Neutrophil (primary cell): Measurements from ENCODE around the gene AKAP8.
A peak's percentile ranks its signal among the peaks of the same experiment; 100 is the strongest.

Experiments used
- H3K27ac ChIP-seq: fragments of 200-600 bp; sonication (generic); 2 replicates; pipeline ENCODE4 v1.5.1; 2016; ENCODE audit warnings: mild to moderate bottlenecking, moderate library complexity
- H3K27me3 ChIP-seq: fragments of 200-600 bp; sonication (generic); 2 replicates; pipeline ENCODE4 v1.6.0; 2016; ENCODE audit warnings: mild to moderate bottlenecking
- H3K36me3 ChIP-seq: fragments of 200-600 bp; sonication (generic); 2 replicates; pipeline ENCODE4 v1.5.1; 2017
- H3K4me1 ChIP-seq, 2 experiments: fragments of 200-600 bp in 1 of 2; sonication (generic) in 1 of 2; 1 replicate in 1 of 2; 2 replicates in 1 of 2; pipeline versions ENCODE4 v1.5.1 to v1.6.1; 2013 to 2016; ENCODE audit warnings: low read depth in 1 of 2, low read length in 1 of 2, mild to moderate bottlenecking in 1 of 2, moderate library complexity in 1 of 2; ENCODE audit not compliant: control insufficient read depth in 1 of 2, insufficient read depth in 1 of 2
- H3K4me3 ChIP-seq, 2 experiments: fragments of 200-600 bp in 1 of 2; sonication (generic) in 1 of 2; 1 replicate in 1 of 2; 2 replicates in 1 of 2; pipeline ENCODE4 v1.5.1; 2013 to 2016; ENCODE audit warnings: low read depth in 1 of 2, low read length in 1 of 2, mild to moderate bottlenecking in 1 of 2, moderate library complexity in 1 of 2
- H3K9me3 ChIP-seq: fragments of 200-600 bp; sonication (generic); 2 replicates; pipeline ENCODE4 v1.5.1; 2016
- TF ChIP-seq, protein P1 (sequence below): fragments of 200-600 bp; sonication (generic); IDR thresholded peaks from 2 replicates; pipeline ENCODE4 v1.5.1; 2016; ENCODE audit warnings: antibody characterized with exemption

Gene AKAP8

DNA sequence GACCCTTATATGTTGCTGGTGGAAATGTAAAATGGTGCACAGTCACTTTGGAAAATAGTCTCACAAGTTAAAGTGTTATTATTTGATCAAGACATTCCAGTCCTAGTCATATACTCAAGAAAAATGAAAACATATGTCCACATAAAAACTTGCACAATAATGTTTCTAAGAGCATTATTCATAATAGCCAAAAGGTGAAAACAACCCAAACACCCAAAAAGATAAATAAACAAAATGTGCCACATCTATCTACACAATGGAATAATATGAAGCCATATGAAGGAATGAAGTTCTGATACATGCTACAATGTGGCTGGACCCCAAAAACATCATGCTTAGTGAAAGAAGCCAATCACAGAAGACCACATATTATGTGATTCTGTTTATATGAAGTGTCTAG, 14.4 kb upstream of the AKAP8 start:
- Histone ChIP-seq H3K4me3 (no peak overlapping the region), H3K4me1 (no peaks in the 10 kb centered on the region), H3K9me3 (no peaks in the 10 kb centered on the region), H3K27ac (no peak overlapping the region), H3K27me3 (no peaks in the 10 kb centered on the region), H3K36me3 (peaks cover 66% of the 10 kb centered on the region)
- TF ChIP-seq, protein P1, sequence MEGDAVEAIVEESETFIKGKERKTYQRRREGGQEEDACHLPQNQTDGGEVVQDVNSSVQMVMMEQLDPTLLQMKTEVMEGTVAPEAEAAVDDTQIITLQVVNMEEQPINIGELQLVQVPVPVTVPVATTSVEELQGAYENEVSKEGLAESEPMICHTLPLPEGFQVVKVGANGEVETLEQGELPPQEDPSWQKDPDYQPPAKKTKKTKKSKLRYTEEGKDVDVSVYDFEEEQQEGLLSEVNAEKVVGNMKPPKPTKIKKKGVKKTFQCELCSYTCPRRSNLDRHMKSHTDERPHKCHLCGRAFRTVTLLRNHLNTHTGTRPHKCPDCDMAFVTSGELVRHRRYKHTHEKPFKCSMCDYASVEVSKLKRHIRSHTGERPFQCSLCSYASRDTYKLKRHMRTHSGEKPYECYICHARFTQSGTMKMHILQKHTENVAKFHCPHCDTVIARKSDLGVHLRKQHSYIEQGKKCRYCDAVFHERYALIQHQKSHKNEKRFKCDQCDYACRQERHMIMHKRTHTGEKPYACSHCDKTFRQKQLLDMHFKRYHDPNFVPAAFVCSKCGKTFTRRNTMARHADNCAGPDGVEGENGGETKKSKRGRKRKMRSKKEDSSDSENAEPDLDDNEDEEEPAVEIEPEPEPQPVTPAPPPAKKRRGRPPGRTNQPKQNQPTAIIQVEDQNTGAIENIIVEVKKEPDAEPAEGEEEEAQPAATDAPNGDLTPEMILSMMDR = no peak

DNA sequence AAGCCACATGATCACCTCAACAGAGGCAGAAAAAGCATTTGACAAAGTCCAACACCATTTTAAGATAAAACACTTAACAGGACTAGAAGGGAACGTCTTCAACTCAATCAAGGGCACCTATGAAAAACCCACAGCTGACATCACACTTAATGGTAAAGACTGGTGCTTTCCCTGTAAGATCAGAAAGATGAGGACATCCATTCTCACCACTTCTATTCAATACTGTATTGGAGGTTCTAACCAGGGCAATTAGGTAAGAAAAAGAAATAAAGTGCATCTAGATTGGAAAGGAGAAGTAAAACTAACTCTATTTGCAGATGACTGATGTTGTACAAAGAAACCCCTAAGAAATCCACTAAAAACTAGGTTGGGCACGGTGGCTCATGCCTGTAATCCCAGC, 11.2 kb upstream of the AKAP8 start:
- TF ChIP-seq, protein P1 = no peak
- Histone ChIP-seq H3K36me3 (peaks cover 54% of the 10 kb centered on the region), H3K4me1 (no peaks in the 10 kb centered on the region), H3K4me3 (no peak overlapping the region), H3K27ac (no peak overlapping the region), H3K27me3 (no peaks in the 10 kb centered on the region), H3K9me3 (no peaks in the 10 kb centered on the region)

DNA sequence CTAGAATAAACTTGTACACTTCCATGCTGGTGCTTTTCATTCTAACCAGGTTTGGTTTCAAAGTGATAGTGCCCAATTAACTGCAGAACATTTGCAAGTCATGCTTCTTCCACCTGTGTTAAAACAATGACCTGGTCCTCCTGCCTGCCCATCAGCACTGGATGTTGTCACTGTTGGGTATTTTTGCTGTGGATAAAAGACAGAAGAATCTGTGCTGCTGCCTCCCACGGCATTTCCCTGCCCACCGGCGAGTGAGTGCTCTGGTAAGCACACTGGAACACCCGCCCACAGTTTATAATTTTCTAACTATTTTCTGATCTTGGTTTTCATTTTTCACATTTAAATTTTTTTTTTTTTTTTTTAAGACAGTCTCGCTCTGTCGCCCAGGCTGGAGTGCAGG, 2.3 kb upstream of the AKAP8 start:
- no peaks in the 10 kb centered on the region for H3K27me3 ChIP-seq
- TF ChIP-seq, protein P1 = no peak
- peaks cover 14% of the 10 kb centered on the region for H3K36me3 ChIP-seq
- peaks cover 25 to 26% of the 10 kb centered on the region in 2 experiments for H3K4me1 ChIP-seq
- H3K27ac ChIP-seq = no peak overlapping the region
- H3K4me3 ChIP-seq = no peak overlapping the region
- no peaks in the 10 kb centered on the region for H3K9me3 ChIP-seq

DNA sequence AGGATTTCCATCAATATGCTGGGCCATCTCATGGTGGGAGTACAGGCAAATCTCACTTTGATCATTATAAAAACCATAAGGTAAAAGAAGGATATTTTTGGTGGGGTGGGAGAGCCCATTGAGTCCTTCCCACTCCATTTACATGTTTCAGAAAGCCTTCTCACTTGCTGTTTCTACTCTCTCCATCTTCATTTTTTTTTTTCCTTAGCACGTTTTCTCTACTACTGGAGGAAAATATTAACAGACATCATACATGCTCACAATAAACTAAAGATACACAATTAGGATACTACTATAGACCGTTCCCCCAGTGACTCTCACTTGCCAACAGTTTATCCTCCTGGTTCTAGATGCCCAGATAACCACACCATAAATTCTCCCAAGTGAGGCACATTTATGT, 1.8 kb upstream of the AKAP8 start:
- TF ChIP-seq, protein P1 = no peak
- no peak overlapping the region for H3K27ac ChIP-seq

DNA sequence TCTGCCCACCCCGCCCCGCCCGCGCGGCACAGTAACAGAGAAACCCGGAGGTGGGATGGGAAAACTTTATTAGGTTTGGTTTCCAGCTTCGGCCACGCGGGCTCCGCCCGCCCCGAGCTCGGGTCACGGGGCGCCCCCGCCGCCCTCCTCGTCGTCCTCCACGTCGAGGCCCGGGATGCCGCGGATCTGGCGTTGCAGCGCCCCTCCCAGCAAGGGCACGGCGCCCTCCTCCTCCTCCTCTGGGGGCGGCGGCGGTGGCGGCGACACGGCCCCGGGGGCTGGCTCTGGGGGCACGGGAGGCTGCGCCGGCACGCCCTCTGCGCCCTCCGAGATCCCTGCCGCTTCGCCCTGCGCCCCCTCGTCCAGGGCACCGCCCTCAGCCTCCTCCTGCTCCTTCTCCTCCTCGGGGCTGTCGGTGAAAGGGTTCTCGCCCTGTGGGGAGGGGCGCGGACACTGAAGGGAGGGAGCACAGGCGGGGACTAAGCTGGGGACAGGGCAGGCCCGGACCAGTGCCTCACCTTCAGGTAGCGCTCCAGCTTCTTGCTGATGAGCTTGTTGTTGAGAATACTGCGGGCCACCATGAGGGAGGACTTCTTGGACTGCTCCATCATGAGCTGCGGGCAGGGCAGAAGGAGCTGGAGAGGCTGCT, 536 bp upstream of the AKAP8 start:
- peak overlapping the region; percentile 94 to 96 for H3K4me3 ChIP-seq
- H3K4me1 ChIP-seq = peaks cover 25 to 26% of the 10 kb centered on the region in 2 experiments
- peak overlapping the region; percentile 90 for H3K27ac ChIP-seq
- H3K9me3 ChIP-seq = no peaks in the 10 kb centered on the region
- TF ChIP-seq, protein P1 = no peak
- peaks cover 5% of the 10 kb centered on the region for H3K36me3 ChIP-seq
- no peaks in the 10 kb centered on the region for H3K27me3 ChIP-seq

More for the DNA sequence above, 1.8 kb upstream of the AKAP8 start:
- no peak overlapping the region for H3K4me3 ChIP-seq
- H3K4me1 ChIP-seq = peaks cover 25 to 26% of the 10 kb centered on the region in 2 experiments
- H3K36me3 ChIP-seq = peaks cover 10% of the 10 kb centered on the region
- no peaks in the 10 kb centered on the region for H3K9me3 ChIP-seq
- no peaks in the 10 kb centered on the region for H3K27me3 ChIP-seq
